HG03139 (cell line): ENCODE results near the gene ASIC3.

Experiments used
- ATAC-seq: cut with Tn5 transposase; IDR thresholded peaks from one replicate; pipeline ENCODE4 v1.9.1; 2021; ENCODE audit not compliant: unreplicated experiment

The ASIC3 gene

GRCh38 chr7:151056666-151057505, 8.6 kb downstream of the ASIC3 start:
- no peak for ATAC-seq

- ATAC-seq = peak; percentile 6
Observed at GRCh38 chr7:151057506-151057988, 9.2 kb downstream of the ASIC3 start, which contains the start of gene CDK5. CDK5 (minus strand) TSS chr7:151057897; CDS start chr7:151057848, 49 bp downstream.

- ATAC-seq = peak; percentile 86
Observed at GRCh38 chr7:151057989-151058780, 9.9 kb downstream of the ASIC3 start.

- ATAC-seq = no peak
Observed at GRCh38 chr7:151058781-151059366, 10.5 kb downstream of the ASIC3 start.

- no peak for ATAC-seq
Observed at GRCh38 chr7:151059367-151060112, 11.2 kb downstream of the ASIC3 start, which contains the start of gene SLC4A2. SLC4A2 (plus strand) TSS chr7:151059589; CDS start chr7:151061988, 2,399 bp downstream.

GRCh38 chr7:151060113-151060415, 11.7 kb downstream of the ASIC3 start:
- no peak for ATAC-seq

- ATAC-seq = no peak
Observed at GRCh38 chr7:151060416-151061212, 12.3 kb downstream of the ASIC3 start.

- ATAC-seq = no peak
Observed at GRCh38 chr7:151061213-151062110, 13.1 kb downstream of the ASIC3 start.

GRCh38 chr7:151062111-151062398, 13.7 kb downstream of the ASIC3 start:
- no peak for ATAC-seq

- no peak for ATAC-seq
Observed at GRCh38 chr7:151062399-151063211, 14.3 kb downstream of the ASIC3 start.

- no peak for ATAC-seq
Observed at GRCh38 chr7:151063212-151063561, 14.9 kb downstream of the ASIC3 start.

- no peak for ATAC-seq
Observed at GRCh38 chr7:151064454-151064853, 16.1 kb downstream of the ASIC3 start.

- ATAC-seq = no peak
Observed at GRCh38 chr7:151064993-151065392, 16.7 kb downstream of the ASIC3 start.

GRCh38 chr7:151065516-151065915, 17.2 kb downstream of the ASIC3 start:
- ATAC-seq = no peak

- ATAC-seq = no peak
Observed at GRCh38 chr7:151066273-151066974, 18.1 kb downstream of the ASIC3 start.

- ATAC-seq = no peak
Observed at GRCh38 chr7:151068069-151068773, 19.9 kb downstream of the ASIC3 start.
